ENCODE measurements around the gene DCAF6.
"Not testable (repeated sequence)": the region's sequence is repeated elsewhere in the genome, so short reads cannot be mapped to it uniquely, and the experiment has no call there.

The DCAF6 gene

GRCh38 chr1:167924543-167925231, 11.8 kb upstream of the DCAF6 start:
- no peak for DNase-seq (ENCODE audit: low read depth)

GRCh38 chr1:167926486-167926997, 9.9 kb upstream of the DCAF6 start:
- DNase-seq (ENCODE audit: low read depth) = no peak

- DNase-seq (ENCODE audit: low read depth) = no peak
Observed at GRCh38 chr1:167927046-167927754, 9.3 kb upstream of the DCAF6 start.

GRCh38 chr1:167928457-167928852, 8.0 kb upstream of the DCAF6 start:
- no peak for DNase-seq (ENCODE audit: low read depth)

- DNase-seq (ENCODE audit: low read depth) = not testable (repeated sequence)
Observed at GRCh38 chr1:167928919-167929318, 7.6 kb upstream of the DCAF6 start.

GRCh38 chr1:167929725-167930124, 6.8 kb upstream of the DCAF6 start:
- no peak for DNase-seq (ENCODE audit: low read depth)

- no peak for DNase-seq (ENCODE audit: low read depth)
Observed at GRCh38 chr1:167933788-167934187, 2.7 kb upstream of the DCAF6 start.

GRCh38 chr1:167934426-167935215, 1.9 kb upstream of the DCAF6 start:
- DNase-seq (ENCODE audit: low read depth) = peak; percentile 68

- peak; percentile 44 for DNase-seq (ENCODE audit: low read depth)
Observed at GRCh38 chr1:167935216-167936067, 1.0 kb upstream of the DCAF6 start.

- DNase-seq (ENCODE audit: low read depth) = peak; percentile 90
Observed at GRCh38 chr1:167936930-167937708, 636 bp downstream of the DCAF6 start, which contains the start of gene MPC2. Gene MPC2 (minus strand): TSS chr1:167937072. CDS start chr1:167935841, 1,231 bp downstream.

GRCh38 chr1:167937709-167938010, 1.2 kb downstream of the DCAF6 start:
- no peak for DNase-seq (ENCODE audit: low read depth)

GRCh38 chr1:167938080-167938636, 1.7 kb downstream of the DCAF6 start:
- DNase-seq (ENCODE audit: low read depth) = no peak

- no peak for DNase-seq (ENCODE audit: low read depth)
Observed at GRCh38 chr1:167940264-167940663, 3.8 kb downstream of the DCAF6 start.

GRCh38 chr1:167943541-167943940, 7.1 kb downstream of the DCAF6 start:
- peak; percentile 21 for DNase-seq (ENCODE audit: low read depth)

GRCh38 chr1:167947733-167948132, 11.2 kb downstream of the DCAF6 start:
- no peak for DNase-seq (ENCODE audit: low read depth)

- DNase-seq (ENCODE audit: low read depth) = no peak
Observed at GRCh38 chr1:167949785-167950184, 13.3 kb downstream of the DCAF6 start.

GRCh38 chr1:167950569-167950968, 14.1 kb downstream of the DCAF6 start:
- DNase-seq (ENCODE audit: low read depth) = no peak

- DNase-seq (ENCODE audit: low read depth) = no peak
Observed at GRCh38 chr1:167955915-167956314, 19.4 kb downstream of the DCAF6 start.

GRCh38 chr1:167957710-167958109, 21.2 kb downstream of the DCAF6 start:
- peak; percentile 45 for DNase-seq (ENCODE audit: low read depth)

GRCh38 chr1:167964646-167965045, 28.2 kb downstream of the DCAF6 start:
- no peak for DNase-seq (ENCODE audit: low read depth)

GRCh38 chr1:167966050-167966449, 29.6 kb downstream of the DCAF6 start:
- no peak for DNase-seq (ENCODE audit: low read depth)
